GM19099 (cell line): ENCODE results near the gene FBXW7.
A peak's percentile ranks its signal among the peaks of the same experiment; 100 is the strongest.

Experiments used
- POLR2A ChIP-seq: IDR thresholded peaks from 3 replicates; pipeline ENCODE4 v1.6.1; 2011; ENCODE audit warnings: low read depth; ENCODE audit not compliant: insufficient read length; ENCODE audit errors: extremely low read depth

FBXW7 gene

GRCh38 chr4:152334931-152335330 is 201.0 kb downstream of the FBXW7 start:
- no peak for TF ChIP-seq POLR2A

- TF ChIP-seq POLR2A, result no peak
These were observed 204.8 kb downstream of the FBXW7 start for GRCh38 chr4:152331042-152331441.

GRCh38 chr4:152328582-152328981 is 207.3 kb downstream of the FBXW7 start:
- TF ChIP-seq POLR2A, result no peak

- TF ChIP-seq POLR2A, result no peak
These were observed 208.1 kb downstream of the FBXW7 start for GRCh38 chr4:152327606-152328453.

- no peak for TF ChIP-seq POLR2A
These were observed 210.1 kb downstream of the FBXW7 start for GRCh38 chr4:152325831-152326230.

- TF ChIP-seq POLR2A, result no peak
These were observed 212.7 kb downstream of the FBXW7 start for GRCh38 chr4:152323221-152323620.

GRCh38 chr4:152322656-152323055 is 213.2 kb downstream of the FBXW7 start:
- TF ChIP-seq POLR2A, result no peak

- TF ChIP-seq POLR2A, result no peak
These were observed 214.0 kb downstream of the FBXW7 start for GRCh38 chr4:152321923-152322322.

- no peak for TF ChIP-seq POLR2A
These were observed 214.5 kb downstream of the FBXW7 start for GRCh38 chr4:152321398-152321797.

GRCh38 chr4:152316969-152317368 is 218.9 kb downstream of the FBXW7 start:
- TF ChIP-seq POLR2A, result no peak

GRCh38 chr4:152310257-152310656 is 225.6 kb downstream of the FBXW7 start:
- TF ChIP-seq POLR2A, result no peak

- TF ChIP-seq POLR2A, result no peak
These were observed 226.5 kb downstream of the FBXW7 start for GRCh38 chr4:152309418-152309817.

- TF ChIP-seq POLR2A, result no peak
These were observed 226.9 kb downstream of the FBXW7 start for GRCh38 chr4:152308951-152309350.

GRCh38 chr4:152307669-152308068 is 228.2 kb downstream of the FBXW7 start:
- no peak for TF ChIP-seq POLR2A

GRCh38 chr4:152306541-152306940 is 229.4 kb downstream of the FBXW7 start:
- TF ChIP-seq POLR2A, result no peak

GRCh38 chr4:152304220-152304619 is 231.7 kb downstream of the FBXW7 start:
- peak; percentile 37 for TF ChIP-seq POLR2A

GRCh38 chr4:152301381-152301780 is 234.5 kb downstream of the FBXW7 start:
- no peak for TF ChIP-seq POLR2A

GRCh38 chr4:152299553-152299952 is 236.3 kb downstream of the FBXW7 start:
- TF ChIP-seq POLR2A, result no peak

- TF ChIP-seq POLR2A, result no peak
These were observed 239.5 kb downstream of the FBXW7 start for GRCh38 chr4:152296386-152296785.
